ENCODE data around the gene NABP2.

NABP2 gene

GRCh38 chr12:56197921-56198635, 26.1 kb upstream of the NABP2 start:
- DNase-seq, result no peak
- no peak for TF ChIP-seq CTCF (IDR thresholded peaks at IDR 0.05; ENCODE audit: low read depth, low read length, missing control alignments)
- no peaks in the 10 kb centered on the region for H3K27me3 ChIP-seq (replicated peaks)
- in situ Hi-C loops (cut with HindIII; ENCODE audit: low pct_ligation_motif_present, low sequenced_read_pairs), result no loop called here
- H3K36me3 ChIP-seq (replicated peaks), result no peaks in the 10 kb centered on the region
- H3K4me3 ChIP-seq (ENCODE audit: low read depth, low read length), result no peak overlapping the region
- H3K27ac ChIP-seq, result no peak overlapping the region

GRCh38 chr12:56198836-56199235, 25.3 kb upstream of the NABP2 start:
- DNase-seq, result no peak
- in situ Hi-C loops (cut with HindIII; ENCODE audit: low pct_ligation_motif_present, low sequenced_read_pairs), result no loop called here
- TF ChIP-seq CTCF (IDR thresholded peaks at IDR 0.05; ENCODE audit: low read depth, low read length, missing control alignments), result no peak
- H3K4me3 ChIP-seq (ENCODE audit: low read depth, low read length), result no peak overlapping the region
- H3K36me3 ChIP-seq (replicated peaks), result peaks cover under 1% of the 10 kb centered on the region
- no peaks in the 10 kb centered on the region for H3K27me3 ChIP-seq (replicated peaks)
- no peak overlapping the region for H3K27ac ChIP-seq

GRCh38 chr12:56202366-56202765, 21.8 kb upstream of the NABP2 start:
- in situ Hi-C loops (cut with HindIII; ENCODE audit: low pct_ligation_motif_present, low sequenced_read_pairs), result no loop called here
- DNase-seq, result no peak
- Histone ChIP-seq H3K4me3 (ENCODE audit: low read depth, low read length) (no peak overlapping the region), H3K36me3 (replicated peaks) (peaks cover 34% of the 10 kb centered on the region), H3K27me3 (replicated peaks) (no peaks in the 10 kb centered on the region), H3K27ac (no peak overlapping the region)
- TF ChIP-seq CTCF (IDR thresholded peaks at IDR 0.05; ENCODE audit: low read depth, low read length, missing control alignments), result no peak

- Histone ChIP-seq H3K36me3 (replicated peaks) (peaks cover 38% of the 10 kb centered on the region), H3K27ac (no peak overlapping the region), H3K27me3 (replicated peaks) (no peaks in the 10 kb centered on the region), H3K4me3 (ENCODE audit: low read depth, low read length) (no peak overlapping the region)
- DNase-seq, result no peak
- no peak for TF ChIP-seq CTCF (IDR thresholded peaks at IDR 0.05; ENCODE audit: low read depth, low read length, missing control alignments)
- in situ Hi-C loops (cut with HindIII; ENCODE audit: low pct_ligation_motif_present, low sequenced_read_pairs), result no loop called here
Observed at GRCh38 chr12:56202838-56203237, 21.3 kb upstream of the NABP2 start.

GRCh38 chr12:56204275-56204674, 19.9 kb upstream of the NABP2 start:
- peaks cover 43% of the 10 kb centered on the region for H3K36me3 ChIP-seq (replicated peaks)
- in situ Hi-C loops (cut with HindIII; ENCODE audit: low pct_ligation_motif_present, low sequenced_read_pairs), result no loop called here
- no peaks in the 10 kb centered on the region for H3K27me3 ChIP-seq (replicated peaks)

More at GRCh38 chr12:56204275-56204674, 19.9 kb upstream of the NABP2 start:
- TF ChIP-seq CTCF (IDR thresholded peaks at IDR 0.05; ENCODE audit: low read depth, low read length, missing control alignments), result no peak
- no peak overlapping the region for H3K4me3 ChIP-seq (ENCODE audit: low read depth, low read length)
- DNase-seq, result no peak
- no peak overlapping the region for H3K27ac ChIP-seq
